Right hindlimb (tissue), 1 donor: ENCODE measurements around the gene MYOF.
A peak's percentile ranks its signal among the peaks of the same experiment; 100 is the strongest.
"Not testable (repeated sequence)": the region's sequence is repeated elsewhere in the genome, so short reads cannot be mapped to it uniquely, and the experiment has no call there.

Experiments
- DNase-seq: peaks from one replicate; pipeline ENCODE4 v3.0.0-alpha.2; 2018

Gene MYOF

GRCh38 chr10:93336110-93336509 is 146.0 kb downstream of the MYOF start:
- no peak for DNase-seq

GRCh38 chr10:93334901-93335327 is 147.2 kb downstream of the MYOF start:
- no peak for DNase-seq

- no peak for DNase-seq
These were observed 148.0 kb downstream of the MYOF start for GRCh38 chr10:93334181-93334580.

- DNase-seq, result no peak
These were observed 148.7 kb downstream of the MYOF start for GRCh38 chr10:93333278-93333978.

- DNase-seq, result no peak
These were observed 151.3 kb downstream of the MYOF start for GRCh38 chr10:93330824-93331223.

- no peak for DNase-seq
These were observed 162.2 kb downstream of the MYOF start for GRCh38 chr10:93319896-93320295.

GRCh38 chr10:93319096-93319495 is 163.0 kb downstream of the MYOF start:
- no peak for DNase-seq

- DNase-seq, result no peak
These were observed 166.9 kb downstream of the MYOF start for GRCh38 chr10:93315246-93315645.

GRCh38 chr10:93314656-93315055 is 167.5 kb downstream of the MYOF start:
- not testable (repeated sequence) for DNase-seq

- no peak for DNase-seq
These were observed 168.3 kb downstream of the MYOF start for GRCh38 chr10:93313798-93314197.

GRCh38 chr10:93309062-93309461 is 173.1 kb downstream of the MYOF start:
- DNase-seq, result no peak

GRCh38 chr10:93305122-93305521 is 177.0 kb downstream of the MYOF start:
- no peak for DNase-seq

GRCh38 chr10:93300981-93301380 is 181.2 kb downstream of the MYOF start:
- DNase-seq, result no peak

GRCh38 chr10:93300288-93300917 is 181.7 kb downstream of the MYOF start:
- DNase-seq, result no peak

GRCh38 chr10:93299606-93300287 is 182.4 kb downstream of the MYOF start:
- DNase-seq, result no peak

GRCh38 chr10:93299195-93299594 is 182.9 kb downstream of the MYOF start:
- no peak for DNase-seq

- no peak for DNase-seq
These were observed 186.0 kb downstream of the MYOF start for GRCh38 chr10:93296151-93296550.

GRCh38 chr10:93293999-93294398 is 188.1 kb downstream of the MYOF start:
- DNase-seq, result no peak

GRCh38 chr10:93290661-93291354 is 191.3 kb downstream of the MYOF start:
- no peak for DNase-seq

GRCh38 chr10:93288679-93289634 is 193.2 kb downstream of the MYOF start:
- peak; percentile 85 for DNase-seq

GRCh38 chr10:93287775-93288174 is 194.4 kb downstream of the MYOF start:
- no peak for DNase-seq

- DNase-seq, result not testable (repeated sequence)
These were observed 197.9 kb downstream of the MYOF start for GRCh38 chr10:93284246-93284645.
